PFSK-1 (cell line): ENCODE measurements around the gene NRXN3.

Source experiments
- FOXP2 ChIP-seq: optimal IDR thresholded peaks from 2 replicates; pipeline ENCODE3; 2011; ENCODE audit warnings: borderline replicate concordance, control low read depth, inconsistent platforms; ENCODE audit not compliant: insufficient read depth; ENCODE audit errors: extremely low read length, extremely low read depth
- POLR2AphosphoS5 ChIP-seq: IDR thresholded peaks from 2 replicates; pipeline ENCODE4 v1.6.1; 2012; ENCODE audit warnings: low read depth, mild to moderate bottlenecking, control low read depth, low read length, moderate library complexity
- SIN3A ChIP-seq: IDR thresholded peaks from 2 replicates; pipeline ENCODE4 v1.6.1; 2012; ENCODE audit warnings: mild to moderate bottlenecking, low read length, moderate library complexity, borderline replicate concordance; ENCODE audit not compliant: insufficient read depth
- TAF1 ChIP-seq: IDR thresholded peaks from 2 replicates; pipeline ENCODE4 v1.6.1; 2012; ENCODE audit warnings: low read length, control low read depth, borderline replicate concordance; ENCODE audit not compliant: insufficient read depth
- TF ChIP-seq, protein P1 (sequence below), 2 experiments: IDR thresholded peaks; 2 replicates each; pipeline versions ENCODE4 v1.6.1 to v1.8.0; 2011 to 2012; ENCODE audit warnings: low read depth in 2 of 2, low read length in 2 of 2, control low read depth in 1 of 2, inconsistent platforms in 1 of 2, mild to moderate bottlenecking in 1 of 2, moderate library complexity in 1 of 2; ENCODE audit not compliant: insufficient read depth in 1 of 2

NRXN3 gene

GRCh38 chr14:79351011-79351410 is 1180.8 kb downstream of the NRXN3 start:
- TF ChIP-seq TAF1 (no peak), POLR2AphosphoS5 (no peak), FOXP2 (no peak), SIN3A (no peak)
- TF ChIP-seq, protein P1, sequence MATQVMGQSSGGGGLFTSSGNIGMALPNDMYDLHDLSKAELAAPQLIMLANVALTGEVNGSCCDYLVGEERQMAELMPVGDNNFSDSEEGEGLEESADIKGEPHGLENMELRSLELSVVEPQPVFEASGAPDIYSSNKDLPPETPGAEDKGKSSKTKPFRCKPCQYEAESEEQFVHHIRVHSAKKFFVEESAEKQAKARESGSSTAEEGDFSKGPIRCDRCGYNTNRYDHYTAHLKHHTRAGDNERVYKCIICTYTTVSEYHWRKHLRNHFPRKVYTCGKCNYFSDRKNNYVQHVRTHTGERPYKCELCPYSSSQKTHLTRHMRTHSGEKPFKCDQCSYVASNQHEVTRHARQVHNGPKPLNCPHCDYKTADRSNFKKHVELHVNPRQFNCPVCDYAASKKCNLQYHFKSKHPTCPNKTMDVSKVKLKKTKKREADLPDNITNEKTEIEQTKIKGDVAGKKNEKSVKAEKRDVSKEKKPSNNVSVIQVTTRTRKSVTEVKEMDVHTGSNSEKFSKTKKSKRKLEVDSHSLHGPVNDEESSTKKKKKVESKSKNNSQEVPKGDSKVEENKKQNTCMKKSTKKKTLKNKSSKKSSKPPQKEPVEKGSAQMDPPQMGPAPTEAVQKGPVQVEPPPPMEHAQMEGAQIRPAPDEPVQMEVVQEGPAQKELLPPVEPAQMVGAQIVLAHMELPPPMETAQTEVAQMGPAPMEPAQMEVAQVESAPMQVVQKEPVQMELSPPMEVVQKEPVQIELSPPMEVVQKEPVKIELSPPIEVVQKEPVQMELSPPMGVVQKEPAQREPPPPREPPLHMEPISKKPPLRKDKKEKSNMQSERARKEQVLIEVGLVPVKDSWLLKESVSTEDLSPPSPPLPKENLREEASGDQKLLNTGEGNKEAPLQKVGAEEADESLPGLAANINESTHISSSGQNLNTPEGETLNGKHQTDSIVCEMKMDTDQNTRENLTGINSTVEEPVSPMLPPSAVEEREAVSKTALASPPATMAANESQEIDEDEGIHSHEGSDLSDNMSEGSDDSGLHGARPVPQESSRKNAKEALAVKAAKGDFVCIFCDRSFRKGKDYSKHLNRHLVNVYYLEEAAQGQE (IDR thresholded peaks at IDR 0.05; ENCODE audit: insufficient read depth in 1 of 2, low read depth in 2 of 2, low read length in 2 of 2): no peak

GRCh38 chr14:79352076-79352630 is 1182.0 kb downstream of the NRXN3 start:
- TF ChIP-seq SIN3A (no peak), FOXP2 (no peak), POLR2AphosphoS5 (no peak), TAF1 (no peak)
- TF ChIP-seq, protein P1 (IDR thresholded peaks at IDR 0.05; ENCODE audit: insufficient read depth in 1 of 2, low read depth in 2 of 2, low read length in 2 of 2): no peak

- TF ChIP-seq, protein P1 (IDR thresholded peaks at IDR 0.05; ENCODE audit: insufficient read depth in 1 of 2, low read depth in 2 of 2, low read length in 2 of 2): no peak
- TF ChIP-seq FOXP2 (no peak), TAF1 (no peak), POLR2AphosphoS5 (no peak), SIN3A (no peak)
These were observed 1184.2 kb downstream of the NRXN3 start for GRCh38 chr14:79354336-79354735.

DNA sequence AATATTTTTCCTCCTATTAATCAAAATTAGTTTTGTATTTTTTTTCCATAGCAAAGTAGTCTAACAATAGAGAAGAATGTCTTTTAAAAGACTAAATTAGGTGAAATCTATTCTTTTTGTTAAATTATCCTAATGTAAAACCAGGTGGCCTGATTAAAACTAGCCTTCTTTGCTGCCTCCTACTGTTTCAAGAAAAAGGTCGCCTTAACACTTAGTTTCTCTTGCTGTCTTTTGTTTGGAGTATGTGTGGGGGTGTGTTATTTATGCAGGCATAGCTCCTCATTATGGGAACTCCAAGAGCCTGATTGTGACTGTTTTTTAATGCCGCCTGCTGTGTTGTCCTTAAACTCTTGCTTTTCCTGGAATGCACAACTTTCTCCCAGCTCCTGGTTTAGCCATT is 1185.9 kb downstream of the NRXN3 start:
- no peak for TF ChIP-seq SIN3A
- no peak for TF ChIP-seq FOXP2
- TF ChIP-seq, protein P1 (IDR thresholded peaks at IDR 0.05; ENCODE audit: insufficient read depth in 1 of 2, low read depth in 2 of 2, low read length in 2 of 2): no peak
- no peak for TF ChIP-seq POLR2AphosphoS5
- no peak for TF ChIP-seq TAF1

DNA sequence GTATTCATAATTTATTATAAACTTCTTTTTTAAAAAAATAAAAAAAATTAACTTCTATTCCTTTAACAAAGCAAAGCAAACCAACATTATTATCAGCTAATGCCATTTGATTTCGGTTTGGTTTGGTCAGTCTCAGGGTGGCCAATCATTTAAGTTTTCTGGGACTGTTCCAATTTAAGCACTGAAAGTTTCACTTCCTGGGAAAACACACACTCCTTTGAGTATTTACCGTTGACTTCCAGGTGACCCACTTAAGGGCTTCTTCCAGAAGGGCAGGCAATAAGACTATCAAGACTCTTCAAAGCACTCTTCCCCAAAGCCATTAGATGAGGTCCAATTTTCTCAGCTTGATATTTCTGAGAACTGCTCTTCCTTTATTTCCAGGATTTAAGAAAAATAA is 1187.1 kb downstream of the NRXN3 start:
- TF ChIP-seq, protein P1 (IDR thresholded peaks at IDR 0.05; ENCODE audit: insufficient read depth in 1 of 2, low read depth in 2 of 2, low read length in 2 of 2): no peak
- TF ChIP-seq TAF1 (no peak), SIN3A (no peak)
